Stimulated activated CD4-positive, alpha-beta T cell treated with anti-CD3 and anti-CD28 coated beads, Interleukin-12 subunit alpha, Interleukin-12 subunit beta, amount 100 ng/mL, for 24 hours (primary cell): ENCODE data around the gene TRIM60.
"Not testable (repeated sequence)": the region's sequence is repeated elsewhere in the genome, so short reads cannot be mapped to it uniquely, and the experiment has no call there.

Source experiments
- DNase-seq, 2 experiments: peaks; one replicate each; pipeline ENCODE4 v3.0.0-alpha.2; 2020; ENCODE audit warnings: low read depth in 2 of 2

TRIM60 gene

GRCh38 chr4:165053645-165054044, 21.8 kb downstream of the TRIM60 start, which contains the start of gene TRIM75:
TRIM75 (plus strand) TSS chr4:165053866; CDS start chr4:165059148, 5,282 bp downstream.
- DNase-seq: no peak

- DNase-seq: no peak
Observed at GRCh38 chr4:165055601-165056000, 23.8 kb downstream of the TRIM60 start.

- no peak for DNase-seq
Observed at GRCh38 chr4:165058666-165059065, 26.9 kb downstream of the TRIM60 start.

- DNase-seq: no peak
Observed at GRCh38 chr4:165059386-165059785, 27.6 kb downstream of the TRIM60 start.

GRCh38 chr4:165060938-165061337, 29.1 kb downstream of the TRIM60 start:
- no peak for DNase-seq

GRCh38 chr4:165070560-165070959, 38.8 kb downstream of the TRIM60 start:
- DNase-seq: no peak

GRCh38 chr4:165073346-165073745, 41.5 kb downstream of the TRIM60 start:
- not testable (repeated sequence) for DNase-seq

GRCh38 chr4:165077034-165077578, 45.3 kb downstream of the TRIM60 start:
- DNase-seq: no peak

GRCh38 chr4:165079476-165079875, 47.7 kb downstream of the TRIM60 start:
- no peak for DNase-seq

GRCh38 chr4:165084787-165085186, 53.0 kb downstream of the TRIM60 start:
- not testable (repeated sequence) for DNase-seq

GRCh38 chr4:165085946-165086345, 54.1 kb downstream of the TRIM60 start:
- DNase-seq: no peak

- no peak for DNase-seq
Observed at GRCh38 chr4:165088366-165088765, 56.6 kb downstream of the TRIM60 start.
